Measurements from ENCODE around the gene ITFG1.

- TF ChIP-seq ZC3H10 (CRISPR knock-in tag; IDR thresholded peaks at IDR 0.05) = no peak
- no peak for TF ChIP-seq TCF4 (CRISPR knock-in tag; IDR thresholded peaks at IDR 0.05; ENCODE audit: borderline replicate concordance)
These were observed 102.0 kb downstream of the ITFG1 start for GRCh38 chr16:47358816-47359215.
